WTC11 (cell line): Measurements from ENCODE around the gene RASAL3. TPM values are rescaled to one million over a fixed set of nuclear protein-coding genes. Genes with fewer than 3 reads are reported as not detected.
A peak's percentile ranks its signal among the peaks of the same experiment; 100 is the strongest.

ENCODE experiments used
- ATAC-seq: fragments of 200-7000 bp; cut with Tn5 transposase; 2 replicates; pipeline ENCODE4 v1.10.0; 2021; ENCODE audit warnings: mild to moderate bottlenecking, moderate library complexity
- CTCF ChIA-PET: fragments of 300-600 bp; sonication (Branson Sonifier 250); formaldehyde crosslinking; loops from one replicate; lab custom pipeline; 2021; ENCODE audit warnings: antibody characterized with exemption; lab: Charles Lee
- POLR2A ChIA-PET: fragments of 350-600 bp; sonication (Branson Sonifier 250); formaldehyde crosslinking; loops from one replicate; lab custom pipeline; 2021; ENCODE audit warnings: antibody characterized with exemption; lab: Charles Lee
- DNase-seq: peaks from one replicate; pipeline ENCODE4 v3.0.0; 2021; ENCODE audit warnings: low spot score
- H3K27ac Mint-ChIP-seq: 2 replicates; pipeline ENCODE4 v1.8.0; 2021; ENCODE audit warnings: mixed read lengths
- H3K27me3 Mint-ChIP-seq: 2 replicates; pipeline ENCODE4 v1.8.0; 2021; ENCODE audit warnings: low read depth, mild to moderate bottlenecking, moderate library complexity, mixed read lengths
- H3K36me3 Mint-ChIP-seq: 2 replicates; pipeline ENCODE4 v1.8.0; 2021; ENCODE audit warnings: mixed read lengths
- H3K4me1 Mint-ChIP-seq: 2 replicates; pipeline ENCODE4 v1.8.0; 2022; ENCODE audit warnings: mixed read lengths
- H3K4me3 Mint-ChIP-seq: 2 replicates; pipeline ENCODE4 v1.8.0; 2021; ENCODE audit warnings: mild to moderate bottlenecking, moderate library complexity, mixed read lengths
- H3K9me3 Mint-ChIP-seq: 2 replicates; pipeline ENCODE4 v1.8.0; 2021; ENCODE audit warnings: mixed read lengths
- ARID4B ChIP-seq: sonication (generic); formaldehyde crosslinking; IDR thresholded peaks from 2 replicates; pipeline ENCODE4 v1.8.0; 2023; ENCODE audit warnings: missing genetic modification reagents, mild to moderate bottlenecking, borderline replicate concordance
- ATF1 ChIP-seq: sonication (generic); formaldehyde crosslinking; IDR thresholded peaks from 2 replicates; pipeline ENCODE4 v1.8.1; 2023; ENCODE audit warnings: mild to moderate bottlenecking, moderate library complexity, missing genetic modification reagents
- ELF4 ChIP-seq: sonication (generic); formaldehyde crosslinking; IDR thresholded peaks from 2 replicates; pipeline ENCODE4 v1.8.1; 2022; ENCODE audit warnings: low read depth, mild to moderate bottlenecking, moderate library complexity, missing genetic modification reagents
- EMX1 ChIP-seq: fragments of 250-450 bp; sonication (Bioruptor Pico); IDR thresholded peaks from 2 replicates; pipeline ENCODE4 v1.8.0; 2021; ENCODE audit warnings: mild to moderate bottlenecking
- ETV6 ChIP-seq: sonication (generic); formaldehyde crosslinking; IDR thresholded peaks from 2 replicates; pipeline ENCODE4 v1.8.1; 2022; ENCODE audit warnings: mild to moderate bottlenecking, missing genetic modification reagents
- FOXK1 ChIP-seq: sonication (generic); formaldehyde crosslinking; IDR thresholded peaks from 2 replicates; pipeline ENCODE4 v1.8.0; 2022; ENCODE audit warnings: mild to moderate bottlenecking, moderate library complexity, missing genetic modification reagents
- FOXP4 ChIP-seq: sonication (generic); formaldehyde crosslinking; IDR thresholded peaks from 2 replicates; pipeline ENCODE4 v1.8.0; 2022; ENCODE audit warnings: mild to moderate bottlenecking, missing genetic modification reagents
- GABPB1 ChIP-seq: sonication (generic); formaldehyde crosslinking; IDR thresholded peaks from 2 replicates; pipeline ENCODE4 v1.8.1; 2023; ENCODE audit warnings: mild to moderate bottlenecking, missing genetic modification reagents
- IRF2 ChIP-seq: sonication (generic); formaldehyde crosslinking; IDR thresholded peaks from 2 replicates; pipeline ENCODE4 v1.8.0; 2022; ENCODE audit warnings: low read depth, missing genetic modification reagents, borderline replicate concordance
- JUN ChIP-seq: sonication (generic); formaldehyde crosslinking; IDR thresholded peaks from 2 replicates; pipeline ENCODE4 v1.8.0; 2023; ENCODE audit warnings: mild to moderate bottlenecking, missing genetic modification reagents
- MYBL2 ChIP-seq: sonication (generic); formaldehyde crosslinking; IDR thresholded peaks from 2 replicates; pipeline ENCODE4 v1.8.1; 2023; ENCODE audit warnings: mild to moderate bottlenecking, moderate library complexity, missing genetic modification reagents
- NFE2L1 ChIP-seq: sonication (generic); formaldehyde crosslinking; IDR thresholded peaks from 2 replicates; pipeline ENCODE4 v1.8.1; 2023; ENCODE audit warnings: missing genetic modification reagents
- RORB ChIP-seq: fragments of 250-450 bp; sonication (Bioruptor Pico); IDR thresholded peaks from 2 replicates; pipeline ENCODE4 v1.9.0; 2021; ENCODE audit warnings: mild to moderate bottlenecking
- SMAD4 ChIP-seq: sonication (generic); formaldehyde crosslinking; IDR thresholded peaks from 2 replicates; pipeline ENCODE4 v1.8.0; 2022; ENCODE audit warnings: mild to moderate bottlenecking, missing genetic modification reagents
- SOX15 ChIP-seq: fragments of 250-450 bp; sonication (Bioruptor Pico); IDR thresholded peaks from 2 replicates; pipeline ENCODE4 v1.9.0; 2021; ENCODE audit warnings: mild to moderate bottlenecking
- ZBTB21 ChIP-seq: sonication (generic); formaldehyde crosslinking; IDR thresholded peaks from 2 replicates; pipeline ENCODE4 v1.8.1; 2023; ENCODE audit warnings: mild to moderate bottlenecking, missing genetic modification reagents, borderline replicate concordance
- ZNF219 ChIP-seq: sonication (generic); formaldehyde crosslinking; IDR thresholded peaks from 2 replicates; pipeline ENCODE4 v1.8.0; 2023; ENCODE audit warnings: missing genetic modification reagents, mild to moderate bottlenecking, borderline replicate concordance
- ZNF232 ChIP-seq: sonication (generic); formaldehyde crosslinking; IDR thresholded peaks from 2 replicates; pipeline ENCODE4 v1.8.0; 2022; ENCODE audit warnings: mild to moderate bottlenecking, missing genetic modification reagents
- ZNF425 ChIP-seq: fragments of 250-450 bp; sonication (Bioruptor Pico); conservative IDR thresholded peaks from 2 replicates; pipeline ENCODE4 v1.9.0; 2021; ENCODE audit warnings: mild to moderate bottlenecking
- ZNF532 ChIP-seq: fragments of 250-450 bp; sonication (Bioruptor Pico); IDR thresholded peaks from 2 replicates; pipeline ENCODE4 v1.9.0; 2021; ENCODE audit warnings: mild to moderate bottlenecking, borderline replicate concordance
- ZNF671 ChIP-seq: fragments of 250-450 bp; sonication (Bioruptor Pico); IDR thresholded peaks from 2 replicates; pipeline ENCODE4 v1.8.0; 2021; ENCODE audit warnings: mild to moderate bottlenecking
- total RNA-seq: library from RNA; stranded (reverse); gene quantifications from 3 replicates; pipeline ENCODE4 v1.2.3, GENCODE V29; 2021
- TF ChIP-seq, protein P1 (sequence below): sonication (generic); formaldehyde crosslinking; IDR thresholded peaks from 2 replicates; pipeline ENCODE4 v1.8.0; 2023; ENCODE audit warnings: missing genetic modification reagents
- TF ChIP-seq, protein P2 (sequence below): fragments of 250-450 bp; sonication (Bioruptor Pico); IDR thresholded peaks from 2 replicates; pipeline ENCODE4 v1.9.0; 2021; ENCODE audit warnings: mild to moderate bottlenecking

Gene RASAL3
- total RNA-seq, 1 experiment from 2014 or later: 1.6 TPM

GRCh38 chr19:15432629-15433518 lies 31.5 kb downstream of the RASAL3 start:
- ATAC-seq (peak; percentile 73), DNase-seq (peak; percentile 93)
- ChIA-PET POLR2A (interaction anchor here (1.0 to 2.4 kb wide), 3 partner anchors 14 to 123 kb away, joined by 3 to 22 read pairs (median 9); partner anchors contain the start of gene AKAP8L), CTCF (interaction anchor here (1.0 to 1.9 kb wide), 6 partner anchors 14 to 312 kb away, joined by 5 to 22 read pairs (median 8); partner anchors contain the start of gene AKAP8L)
- Mint-ChIP-seq H3K4me1 (peaks cover 19% of the 10 kb centered on the region), H3K9me3 (no peaks in the 10 kb centered on the region), H3K27ac (peak overlapping the region; percentile 97), H3K36me3 (no peaks in the 10 kb centered on the region), H3K4me3 (peak overlapping the region; percentile 98), H3K27me3 (no peaks in the 10 kb centered on the region; the same call in 1 of the 2 replicates)
- TF ChIP-seq ZNF532 (CRISPR knock-in tag) (no peak), SMAD4 (CRISPR knock-in tag) (no peak), ARID4B (CRISPR knock-in tag) (0 out of 2 replicates have a peak, but pooled peaks have one; percentile 56), FOXK1 (CRISPR knock-in tag) (peak; percentile 79), GABPB1 (CRISPR knock-in tag) (peak; percentile 43; the same call in 1 of the 2 replicates), IRF2 (CRISPR knock-in tag) (no peak), RORB (CRISPR knock-in tag) (no peak), NFE2L1 (CRISPR knock-in tag) (0 out of 2 replicates have a peak, but pooled peaks have one; percentile 23), EMX1 (CRISPR knock-in tag) (no peak), ATF1 (CRISPR knock-in tag) (no peak), ZNF425 (CRISPR knock-in tag) (no peak), ZNF219 (CRISPR knock-in tag) (no peak), ELF4 (CRISPR knock-in tag) (0 out of 2 replicates have a peak, but pooled peaks have one; percentile 9), SOX15 (CRISPR knock-in tag) (no peak), MYBL2 (0 out of 2 replicates have a peak, but pooled peaks have one; percentile 36), ZNF671 (CRISPR knock-in tag) (no peak), ETV6 (CRISPR knock-in tag) (0 out of 2 replicates have a peak, but pooled peaks have one; percentile 18), ZNF232 (no peak), JUN (CRISPR knock-in tag) (no peak), FOXP4 (CRISPR knock-in tag) (no peak), ZBTB21 (CRISPR knock-in tag) (no peak)
- TF ChIP-seq, protein P1, sequence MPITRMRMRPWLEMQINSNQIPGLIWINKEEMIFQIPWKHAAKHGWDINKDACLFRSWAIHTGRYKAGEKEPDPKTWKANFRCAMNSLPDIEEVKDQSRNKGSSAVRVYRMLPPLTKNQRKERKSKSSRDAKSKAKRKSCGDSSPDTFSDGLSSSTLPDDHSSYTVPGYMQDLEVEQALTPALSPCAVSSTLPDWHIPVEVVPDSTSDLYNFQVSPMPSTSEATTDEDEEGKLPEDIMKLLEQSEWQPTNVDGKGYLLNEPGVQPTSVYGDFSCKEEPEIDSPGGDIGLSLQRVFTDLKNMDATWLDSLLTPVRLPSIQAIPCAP (CRISPR knock-in tag): no peak
- TF ChIP-seq, protein P2, sequence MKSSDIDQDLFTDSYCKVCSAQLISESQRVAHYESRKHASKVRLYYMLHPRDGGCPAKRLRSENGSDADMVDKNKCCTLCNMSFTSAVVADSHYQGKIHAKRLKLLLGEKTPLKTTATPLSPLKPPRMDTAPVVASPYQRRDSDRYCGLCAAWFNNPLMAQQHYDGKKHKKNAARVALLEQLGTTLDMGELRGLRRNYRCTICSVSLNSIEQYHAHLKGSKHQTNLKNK: no peak
